ENCODE data around the gene CPED1. TPM values are rescaled to one million over a fixed set of nuclear protein-coding genes. Genes with fewer than 3 reads are reported as not detected.

CPED1 gene
- total RNA-seq, 1 donor from 2014 or later: 2.1 TPM

DNA sequence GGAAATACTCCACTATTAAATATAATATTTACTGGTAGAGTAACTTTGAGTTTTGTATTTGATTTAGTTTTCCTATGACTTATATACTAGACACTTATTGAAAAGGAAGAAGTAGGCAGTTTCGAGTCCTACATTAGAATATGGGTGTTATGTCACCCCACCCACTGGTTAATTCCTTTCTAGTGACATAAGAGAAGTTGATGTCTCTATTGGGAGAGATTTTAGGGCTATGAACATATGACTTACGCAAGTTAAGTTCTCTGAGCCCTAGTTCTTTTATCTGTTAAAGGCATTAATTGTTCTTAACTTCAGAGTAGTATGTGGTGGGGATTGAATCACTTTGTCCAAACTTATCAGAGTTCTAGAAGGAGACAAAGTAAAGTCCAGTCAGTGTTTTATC, 30.5 kb downstream of the CPED1 start:
- DNase-seq (ENCODE audit: low read depth): no peak
- TF ChIP-seq, protein P1, sequence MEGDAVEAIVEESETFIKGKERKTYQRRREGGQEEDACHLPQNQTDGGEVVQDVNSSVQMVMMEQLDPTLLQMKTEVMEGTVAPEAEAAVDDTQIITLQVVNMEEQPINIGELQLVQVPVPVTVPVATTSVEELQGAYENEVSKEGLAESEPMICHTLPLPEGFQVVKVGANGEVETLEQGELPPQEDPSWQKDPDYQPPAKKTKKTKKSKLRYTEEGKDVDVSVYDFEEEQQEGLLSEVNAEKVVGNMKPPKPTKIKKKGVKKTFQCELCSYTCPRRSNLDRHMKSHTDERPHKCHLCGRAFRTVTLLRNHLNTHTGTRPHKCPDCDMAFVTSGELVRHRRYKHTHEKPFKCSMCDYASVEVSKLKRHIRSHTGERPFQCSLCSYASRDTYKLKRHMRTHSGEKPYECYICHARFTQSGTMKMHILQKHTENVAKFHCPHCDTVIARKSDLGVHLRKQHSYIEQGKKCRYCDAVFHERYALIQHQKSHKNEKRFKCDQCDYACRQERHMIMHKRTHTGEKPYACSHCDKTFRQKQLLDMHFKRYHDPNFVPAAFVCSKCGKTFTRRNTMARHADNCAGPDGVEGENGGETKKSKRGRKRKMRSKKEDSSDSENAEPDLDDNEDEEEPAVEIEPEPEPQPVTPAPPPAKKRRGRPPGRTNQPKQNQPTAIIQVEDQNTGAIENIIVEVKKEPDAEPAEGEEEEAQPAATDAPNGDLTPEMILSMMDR (conservative IDR thresholded peaks at IDR 0.05; ENCODE audit: low read depth, low read length): no peak
- no peak overlapping the region for H3K4me3 ChIP-seq (ENCODE audit: low read depth, low read length)

DNA sequence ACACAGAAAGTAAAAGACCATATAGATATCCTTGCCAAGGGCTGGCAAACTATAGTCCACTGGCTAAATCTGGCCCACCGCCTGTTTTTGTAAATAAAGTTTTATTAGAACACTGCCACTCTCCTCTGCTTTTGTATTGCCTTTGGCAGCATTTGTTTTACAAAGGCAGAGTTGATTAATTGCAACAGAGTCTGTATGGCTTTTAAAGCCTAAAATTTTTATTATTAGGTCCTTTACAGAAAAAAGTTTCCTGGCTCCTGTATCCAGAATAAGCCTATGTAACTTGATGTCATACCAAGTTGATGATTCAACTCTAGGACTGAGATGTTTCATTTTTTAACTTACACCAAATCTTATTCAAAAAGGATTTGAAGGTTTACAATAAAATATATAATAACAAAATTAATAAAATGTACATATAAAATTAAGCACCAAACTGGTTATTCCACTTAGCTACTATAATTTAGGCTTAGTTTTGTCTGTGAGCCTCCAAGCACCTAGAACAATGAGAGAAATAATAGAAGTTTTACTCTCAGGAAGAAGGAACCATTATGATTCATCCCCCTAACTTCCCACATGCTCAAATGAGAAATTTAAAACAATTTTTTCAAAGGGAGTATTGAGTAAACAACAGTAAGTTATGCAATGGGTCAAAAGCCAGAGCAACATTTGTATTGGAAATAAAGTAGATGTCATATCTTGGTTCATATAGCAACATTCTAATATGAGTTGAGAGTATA, 31.9 kb downstream of the CPED1 start:
- no peak for DNase-seq (ENCODE audit: low read depth)
- TF ChIP-seq, protein P1 (conservative IDR thresholded peaks at IDR 0.05; ENCODE audit: low read depth, low read length): no peak
- no peak overlapping the region for H3K4me3 ChIP-seq (ENCODE audit: low read depth, low read length)

DNA sequence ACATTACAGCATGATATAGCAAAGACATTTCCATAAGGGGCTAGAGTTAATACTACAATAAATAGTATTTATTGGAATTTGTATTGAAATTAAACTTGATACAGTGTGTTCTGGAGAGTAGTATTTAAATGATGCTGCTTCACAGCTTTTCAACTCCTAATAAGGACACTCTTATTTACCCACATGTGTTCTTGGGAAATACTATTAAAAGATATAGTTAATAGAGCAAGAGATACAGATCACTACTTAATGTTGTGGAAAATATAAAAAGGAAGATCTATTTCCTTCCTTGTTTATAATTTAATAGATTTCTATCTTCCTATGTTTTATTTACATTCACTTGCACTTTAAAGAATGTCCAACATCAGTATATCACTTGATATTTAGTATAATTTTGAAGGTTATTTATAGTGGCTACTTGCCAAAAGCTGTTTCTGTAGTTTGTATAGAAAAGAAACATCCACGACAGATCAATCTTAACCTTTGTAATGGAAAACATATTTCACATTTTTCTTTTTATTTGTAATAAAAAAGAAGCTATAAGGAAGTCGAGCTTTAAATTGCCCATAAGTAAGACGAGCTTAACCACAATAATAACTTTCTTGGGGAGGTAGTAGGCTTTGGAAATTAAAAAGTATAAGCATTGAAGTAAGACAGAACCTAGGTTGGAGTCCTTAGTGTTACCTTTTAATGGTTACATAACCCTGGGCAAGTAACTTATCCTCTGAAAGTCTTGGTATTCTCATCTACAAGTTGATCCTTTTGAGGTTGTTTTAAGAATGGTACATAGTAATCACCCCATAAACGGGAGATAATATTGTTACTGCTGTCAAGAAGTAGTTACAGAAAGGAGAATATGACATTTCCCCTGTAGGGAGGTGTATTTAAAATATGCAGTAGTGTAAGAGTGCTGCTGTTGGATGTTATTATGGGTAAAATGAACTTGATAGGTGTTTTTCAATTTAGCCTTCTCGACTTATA, 32.8 kb downstream of the CPED1 start:
- TF ChIP-seq, protein P1 (conservative IDR thresholded peaks at IDR 0.05; ENCODE audit: low read depth, low read length): no peak
- H3K4me3 ChIP-seq (ENCODE audit: low read depth, low read length): no peak overlapping the region
- DNase-seq (ENCODE audit: low read depth): no peak

DNA sequence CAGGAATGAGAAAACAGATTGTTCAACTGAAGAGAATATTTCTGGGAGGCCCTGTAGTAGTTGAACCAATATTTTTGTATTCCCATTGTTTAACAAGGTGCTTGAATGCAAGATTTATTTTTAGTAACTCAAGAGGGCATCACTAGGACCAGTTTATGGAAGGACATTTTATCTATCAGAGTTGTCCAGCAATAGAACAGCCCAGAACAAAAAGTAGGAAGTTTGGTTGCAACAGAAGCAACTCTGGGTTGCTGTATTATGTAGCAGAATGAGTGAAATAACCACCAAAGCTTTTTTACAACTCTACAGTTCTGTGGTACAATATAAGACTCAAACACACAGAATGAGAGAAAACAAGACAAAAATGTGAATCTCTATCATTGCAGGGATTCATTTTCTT, 34.7 kb downstream of the CPED1 start:
- no peak for DNase-seq (ENCODE audit: low read depth)
- H3K4me3 ChIP-seq (ENCODE audit: low read depth, low read length): no peak overlapping the region
- TF ChIP-seq, protein P1 (conservative IDR thresholded peaks at IDR 0.05; ENCODE audit: low read depth, low read length): no peak

DNA sequence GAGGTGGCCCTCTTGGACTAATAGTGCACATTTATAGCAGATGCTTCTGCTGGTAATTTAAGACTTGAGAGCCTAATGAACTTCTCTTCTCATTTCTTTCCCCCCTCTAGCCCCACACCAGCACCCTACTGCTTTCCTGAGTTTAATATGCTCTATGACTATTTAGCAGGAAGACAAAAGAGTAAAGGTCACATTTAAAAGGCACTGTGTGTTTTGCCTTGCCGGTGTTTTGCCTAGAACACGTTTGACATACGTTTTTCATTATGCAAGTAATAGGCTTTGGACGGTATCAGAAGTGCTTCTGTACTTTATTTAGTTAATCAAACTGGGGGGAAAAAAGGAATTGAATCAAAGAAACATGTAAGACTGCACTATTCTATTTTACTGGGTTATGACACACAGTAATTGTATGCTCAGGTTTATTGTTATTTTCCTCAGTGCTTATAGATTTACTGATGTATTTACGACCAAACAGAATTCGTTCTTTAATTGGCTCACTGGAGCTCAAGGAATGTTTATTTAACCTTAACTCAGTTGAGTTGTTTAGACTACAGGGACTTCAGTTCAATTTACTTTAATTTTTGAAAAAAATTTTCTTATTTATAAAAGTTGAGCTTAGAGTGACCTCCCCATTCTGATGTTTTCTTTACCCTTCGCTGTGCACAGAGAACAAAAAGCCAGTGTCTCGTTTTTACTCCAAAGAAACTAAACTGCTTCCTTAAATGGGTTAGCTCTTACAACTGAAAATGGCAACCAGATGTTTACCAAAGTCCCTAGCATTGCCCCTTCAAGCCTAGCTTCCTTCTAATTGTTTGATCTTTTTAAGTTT, 35.4 kb downstream of the CPED1 start:
- no peak overlapping the region for H3K4me3 ChIP-seq (ENCODE audit: low read depth, low read length)
- DNase-seq (ENCODE audit: low read depth): no peak
- TF ChIP-seq, protein P1 (conservative IDR thresholded peaks at IDR 0.05; ENCODE audit: low read depth, low read length): no peak

DNA sequence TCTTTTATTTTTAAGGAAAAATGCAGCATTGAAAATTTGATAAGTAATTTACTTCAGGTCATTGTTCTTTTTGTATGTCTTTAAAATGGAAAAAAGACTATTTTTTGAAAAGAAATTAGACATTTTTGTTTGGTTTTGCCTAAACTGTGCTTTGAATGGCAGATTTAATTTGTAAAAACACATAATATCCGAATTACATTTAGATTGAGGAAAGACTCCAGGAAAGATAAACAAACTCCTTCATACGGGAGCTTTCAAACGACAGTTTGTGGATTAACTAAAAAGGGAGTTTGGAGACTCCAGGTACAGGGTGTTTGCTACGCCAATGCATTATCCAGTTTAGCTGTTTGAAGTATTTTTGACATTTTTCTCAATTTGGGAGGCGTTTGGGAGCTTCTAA, 36.1 kb downstream of the CPED1 start:
- H3K4me3 ChIP-seq (ENCODE audit: low read depth, low read length): no peak overlapping the region
- DNase-seq (ENCODE audit: low read depth): no peak
- TF ChIP-seq, protein P1 (conservative IDR thresholded peaks at IDR 0.05; ENCODE audit: low read depth, low read length): no peak

Measured in epithelial cell of proximal tubule (primary cell).